Stimulated activated naive CD4-positive, alpha-beta T cell treated with Interleukin-2 at 50 U/mL for 16 hours (primary cell): ENCODE data around the gene ANKRD33B.
"Not testable (repeated sequence)": the region's sequence is repeated elsewhere in the genome, so short reads cannot be mapped to it uniquely, and the experiment has no call there.

ENCODE experiments used
- DNase-seq: peaks from one replicate; lab custom pipeline; 2025; lab: John Stamatoyannopoulos, UW

Gene ANKRD33B

GRCh38 chr5:10619649-10620048 lies 55.8 kb downstream of the ANKRD33B start:
- no peak for DNase-seq

GRCh38 chr5:10620346-10620745 lies 56.5 kb downstream of the ANKRD33B start:
- DNase-seq: no peak

DNA sequence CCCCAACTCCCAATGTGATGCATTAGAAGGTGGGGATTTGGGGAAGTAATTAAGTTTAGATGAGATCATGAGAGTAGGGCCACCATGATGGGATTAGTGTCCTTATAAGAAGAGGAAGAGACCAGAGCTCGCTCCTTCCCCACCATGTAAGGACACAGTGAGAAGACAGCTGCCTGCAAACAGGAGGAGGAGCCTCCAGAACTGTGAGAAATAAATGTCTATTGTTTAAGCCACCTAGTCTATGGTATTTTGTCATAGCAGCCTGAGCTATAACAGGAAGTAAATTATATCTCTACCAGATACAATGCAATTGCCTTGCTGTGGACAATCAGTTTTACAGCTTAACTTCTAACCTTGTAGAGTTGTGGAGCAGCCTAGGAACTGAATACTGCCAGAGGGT lies 58.0 kb downstream of the ANKRD33B start:
- no peak for DNase-seq

DNA sequence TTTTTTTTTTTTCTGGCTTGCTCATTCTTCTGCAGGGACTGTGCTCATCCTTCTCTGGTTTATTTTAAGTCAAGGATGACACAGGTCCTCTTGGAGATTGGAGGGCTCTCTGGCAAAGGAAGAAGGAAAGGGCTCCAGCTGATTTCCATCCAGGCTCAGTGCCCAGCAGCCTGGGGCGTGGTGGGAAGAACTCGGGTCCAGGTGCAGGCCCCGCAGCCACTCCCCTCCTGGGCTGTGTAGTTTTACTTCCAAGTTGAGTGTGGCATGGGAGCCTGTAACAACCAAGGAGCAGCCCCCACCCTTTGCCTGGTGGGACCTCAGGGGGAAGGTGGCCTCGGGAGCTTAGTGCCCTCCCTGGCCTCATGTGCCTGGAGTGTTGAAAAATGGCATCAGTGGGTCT lies 58.9 kb downstream of the ANKRD33B start:
- DNase-seq: no peak

- no peak for DNase-seq
These were observed 59.5 kb downstream of the ANKRD33B start for GRCh38 chr5:10623305-10623910.

DNA sequence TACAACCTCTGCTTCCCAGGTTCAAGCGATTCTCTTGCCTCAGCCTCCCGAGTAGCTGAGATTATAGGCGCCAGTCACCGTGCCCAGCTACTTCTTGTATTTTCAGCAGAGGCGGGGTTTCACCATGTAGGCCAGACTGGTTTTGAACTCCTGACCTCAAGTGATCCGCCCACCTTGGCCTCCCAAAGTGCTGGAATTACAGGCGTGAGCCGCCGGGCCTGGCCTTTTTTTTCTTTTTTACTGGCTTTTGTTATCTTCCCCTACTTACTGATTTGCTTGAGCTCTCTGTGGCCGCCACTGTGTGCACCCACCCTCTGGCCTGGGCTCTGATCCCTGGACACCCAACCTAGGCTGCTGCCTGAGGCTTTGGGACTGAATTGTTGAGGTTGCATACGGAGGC lies 60.3 kb downstream of the ANKRD33B start:
- no peak for DNase-seq

DNA sequence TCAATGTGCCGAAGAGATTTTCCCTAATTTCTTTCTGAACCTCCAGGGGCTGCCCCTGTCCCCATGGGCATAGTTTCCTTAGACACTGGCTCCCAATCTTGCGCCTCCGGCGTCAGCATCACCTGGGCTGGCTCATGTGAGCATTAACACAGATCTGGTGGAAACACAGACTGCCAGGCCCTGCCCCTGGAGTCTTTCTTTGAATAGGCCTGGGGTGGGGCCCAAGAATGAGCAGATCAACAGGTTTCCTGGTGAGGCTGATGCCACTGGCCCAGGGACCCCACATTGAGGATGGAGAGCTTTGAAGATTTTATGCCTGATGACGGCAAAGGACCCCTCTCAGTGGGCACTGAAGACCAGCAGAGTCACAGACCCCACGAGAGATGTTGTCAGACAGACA lies 60.8 kb downstream of the ANKRD33B start:
- DNase-seq: no peak

- DNase-seq: no peak
These were observed 62.0 kb downstream of the ANKRD33B start for GRCh38 chr5:10625700-10626472.

DNA sequence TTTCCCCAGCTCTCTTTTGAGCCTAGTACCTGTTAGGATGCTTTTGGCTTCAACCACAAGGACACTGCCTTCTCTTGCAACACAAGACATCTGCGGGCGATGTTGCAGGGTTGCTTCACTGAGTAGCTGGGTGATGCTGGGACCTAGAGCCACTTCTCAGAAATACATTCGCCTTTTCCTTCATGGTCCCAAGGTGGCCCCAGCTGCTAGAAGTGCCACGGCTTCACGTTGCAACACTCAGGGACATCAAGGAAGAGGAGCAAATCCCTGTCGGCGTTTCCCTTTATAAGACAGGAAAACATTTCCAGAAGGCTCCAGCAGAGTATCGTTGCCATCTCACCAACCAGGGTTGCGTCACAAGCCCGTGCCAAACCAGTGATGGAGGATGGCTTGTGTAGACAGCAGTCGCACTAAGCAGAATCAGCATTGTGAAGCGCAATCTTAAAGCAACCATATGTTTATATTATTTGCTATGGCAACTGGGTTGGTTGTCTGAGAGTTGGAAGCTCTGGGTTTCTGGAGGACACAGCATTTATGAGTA lies 62.7 kb downstream of the ANKRD33B start:
- no peak for DNase-seq

- no peak for DNase-seq
These were observed 63.4 kb downstream of the ANKRD33B start for GRCh38 chr5:10627160-10627701.

GRCh38 chr5:10628601-10629000 lies 64.7 kb downstream of the ANKRD33B start:
- DNase-seq: no peak

GRCh38 chr5:10629682-10630081 lies 65.8 kb downstream of the ANKRD33B start:
- DNase-seq: no peak

DNA sequence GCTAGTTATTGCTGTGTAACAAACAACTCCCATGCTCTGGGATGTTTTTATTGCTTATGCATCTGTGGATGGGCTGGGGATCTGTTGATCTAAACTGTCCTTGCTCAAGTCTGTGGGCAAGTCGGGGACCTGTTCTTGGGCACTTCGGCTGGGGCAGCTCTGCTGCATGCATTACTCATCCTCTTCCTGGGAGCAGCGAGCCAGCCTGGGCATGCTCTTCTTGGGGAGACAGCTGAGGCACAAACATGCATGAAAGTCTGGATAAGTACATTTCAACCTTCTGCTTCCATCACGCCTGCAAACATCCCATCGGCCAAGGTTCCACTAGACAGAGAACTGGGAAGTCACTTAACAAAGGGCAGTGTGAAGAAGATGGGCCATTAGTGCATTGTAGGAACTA lies 66.3 kb downstream of the ANKRD33B start:
- DNase-seq: no peak

GRCh38 chr5:10630744-10631143 lies 66.9 kb downstream of the ANKRD33B start:
- DNase-seq: not testable (repeated sequence)

GRCh38 chr5:10631316-10631996 lies 67.6 kb downstream of the ANKRD33B start:
- DNase-seq: no peak

GRCh38 chr5:10632110-10632761 lies 68.4 kb downstream of the ANKRD33B start:
- DNase-seq: peak; percentile 71

GRCh38 chr5:10633271-10634049 lies 69.6 kb downstream of the ANKRD33B start:
- DNase-seq: peak; percentile 47

- no peak for DNase-seq
These were observed 70.2 kb downstream of the ANKRD33B start for GRCh38 chr5:10634050-10634449.

DNA sequence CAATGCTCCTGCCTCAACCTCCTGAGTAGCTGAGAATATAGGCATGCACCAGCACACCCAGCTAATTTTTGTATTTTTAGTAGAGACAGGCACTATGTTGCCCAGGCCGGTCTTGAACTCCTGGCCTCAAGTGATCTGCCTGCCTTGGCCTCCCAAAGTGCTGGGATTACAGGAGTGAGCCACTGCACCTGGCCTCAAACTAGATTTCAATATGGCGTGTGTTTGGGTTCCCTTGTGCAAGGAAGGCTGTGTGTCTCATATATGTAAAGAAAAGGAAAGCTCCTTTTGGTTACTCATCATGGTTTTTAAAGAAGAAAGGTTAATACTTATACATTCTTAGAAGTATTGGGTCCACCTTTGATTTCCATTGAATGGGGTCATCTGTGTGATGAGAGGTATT lies 70.7 kb downstream of the ANKRD33B start:
- no peak for DNase-seq

DNA sequence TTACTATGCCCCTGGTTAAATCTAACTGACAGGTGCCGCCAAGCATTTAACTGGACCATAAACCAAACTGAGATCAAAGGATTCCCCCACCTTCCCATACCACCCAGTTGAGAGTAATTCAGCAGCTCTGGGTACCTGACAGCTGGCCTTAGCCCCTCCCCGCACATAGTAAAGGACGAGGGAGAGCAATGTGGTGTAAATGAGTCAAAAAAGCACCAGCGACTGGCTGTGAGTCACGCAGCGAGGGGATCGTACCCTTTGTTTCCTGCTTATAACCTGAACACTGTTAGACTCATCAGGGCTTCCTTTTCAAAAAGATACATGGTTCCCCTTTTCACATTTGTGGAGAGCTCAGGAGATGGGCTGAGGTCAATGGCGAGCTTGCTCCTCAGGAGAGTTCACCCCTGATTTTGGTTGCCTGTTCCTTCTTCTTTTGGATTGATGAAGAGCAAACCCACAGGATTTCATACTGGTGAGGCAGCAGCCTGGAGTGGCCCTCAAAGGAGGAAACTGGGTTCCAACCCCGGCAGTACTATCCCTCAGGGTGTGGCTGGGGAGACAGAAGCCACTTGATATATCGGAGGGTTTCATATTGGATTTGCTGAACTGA lies 71.5 kb downstream of the ANKRD33B start:
- DNase-seq: peak; percentile 81

DNA sequence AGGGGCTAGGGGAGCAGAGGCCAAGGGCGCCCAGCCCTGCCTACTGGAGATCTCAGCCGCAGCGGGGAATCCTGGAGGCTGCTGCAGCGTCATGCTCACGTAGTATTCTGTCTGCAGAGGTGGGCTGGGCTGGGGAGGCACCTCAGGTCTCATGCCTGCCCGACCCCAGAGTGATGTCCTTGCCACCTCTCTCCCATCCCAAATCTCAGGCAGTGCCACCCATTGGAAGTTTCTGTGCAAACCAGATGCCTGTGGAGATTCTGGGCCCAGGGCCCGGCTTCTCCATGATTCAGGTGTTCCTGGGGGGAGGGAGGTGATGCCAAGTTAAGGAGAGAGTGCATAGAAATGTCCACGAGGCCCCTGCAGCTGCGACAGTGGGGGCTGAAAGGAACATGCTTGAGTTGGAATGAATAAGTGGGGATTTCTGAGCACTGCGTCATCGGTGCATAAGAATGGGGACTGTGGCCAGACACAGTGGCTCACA lies 72.0 kb downstream of the ANKRD33B start:
- no peak for DNase-seq
